ENCODE measurements around the gene NKAIN2.
A peak's percentile ranks its signal among the peaks of the same experiment; 100 is the strongest.
"Not testable (repeated sequence)": the region's sequence is repeated elsewhere in the genome, so short reads cannot be mapped to it uniquely, and the experiment has no call there.

The NKAIN2 gene

GRCh38 chr6:124655866-124656265, 852.2 kb downstream of the NKAIN2 start:
- DNase-seq = no peak

- DNase-seq = no peak
These were observed 854.4 kb downstream of the NKAIN2 start for GRCh38 chr6:124658053-124658452.

- peak; percentile 11 for DNase-seq
These were observed 855.8 kb downstream of the NKAIN2 start for GRCh38 chr6:124659427-124659826.

- DNase-seq = no peak
These were observed 856.5 kb downstream of the NKAIN2 start for GRCh38 chr6:124660185-124660584.

- DNase-seq = no peak
These were observed 857.5 kb downstream of the NKAIN2 start for GRCh38 chr6:124661097-124661661.

- no peak for DNase-seq
These were observed 864.4 kb downstream of the NKAIN2 start for GRCh38 chr6:124668028-124668427.

- DNase-seq = no peak
These were observed 866.2 kb downstream of the NKAIN2 start for GRCh38 chr6:124669713-124670480.

GRCh38 chr6:124670801-124671200, 867.1 kb downstream of the NKAIN2 start:
- no peak for DNase-seq

GRCh38 chr6:124671324-124671723, 867.7 kb downstream of the NKAIN2 start:
- DNase-seq = no peak

- no peak for DNase-seq
These were observed 870.4 kb downstream of the NKAIN2 start for GRCh38 chr6:124674042-124674441.

- no peak for DNase-seq
These were observed 872.4 kb downstream of the NKAIN2 start for GRCh38 chr6:124676033-124676432.

GRCh38 chr6:124677874-124678273, 874.2 kb downstream of the NKAIN2 start:
- DNase-seq = no peak

GRCh38 chr6:124679387-124679786, 875.7 kb downstream of the NKAIN2 start:
- no peak for DNase-seq

- no peak for DNase-seq
These were observed 879.1 kb downstream of the NKAIN2 start for GRCh38 chr6:124682751-124683150.

- peak; percentile 33 for DNase-seq
These were observed 879.8 kb downstream of the NKAIN2 start for GRCh38 chr6:124683507-124683906.

- no peak for DNase-seq
These were observed 881.0 kb downstream of the NKAIN2 start for GRCh38 chr6:124684621-124685020.

- DNase-seq = no peak
These were observed 884.7 kb downstream of the NKAIN2 start for GRCh38 chr6:124688369-124688768.

GRCh38 chr6:124694139-124694705, 890.6 kb downstream of the NKAIN2 start:
- peak; percentile 92 for DNase-seq

GRCh38 chr6:124699038-124699437, 895.4 kb downstream of the NKAIN2 start:
- peak; percentile 31 for DNase-seq

GRCh38 chr6:124703541-124703940, 899.9 kb downstream of the NKAIN2 start:
- DNase-seq = no peak

GRCh38 chr6:124712532-124712931, 908.9 kb downstream of the NKAIN2 start:
- DNase-seq = not testable (repeated sequence)

GRCh38 chr6:124714728-124715127, 911.1 kb downstream of the NKAIN2 start:
- no peak for DNase-seq

GRCh38 chr6:124719913-124720312, 916.2 kb downstream of the NKAIN2 start:
- no peak for DNase-seq

GRCh38 chr6:124721331-124721730, 917.7 kb downstream of the NKAIN2 start:
- DNase-seq = no peak

Measured in NCI-H82 (cell line).